Activated naive CD8-positive, alpha-beta T cell treated with anti-CD3 and anti-CD28 coated beads for 36 hours (primary cell): Measurements from ENCODE around the gene FTO. TPM values are rescaled to one million over a fixed set of nuclear protein-coding genes. Genes with fewer than 3 reads are reported as not detected.

Experiments used
- DNase-seq: peaks from one replicate; pipeline ENCODE4 v3.0.0; 2021
- H3K27ac Mint-ChIP-seq: one replicate; pipeline ENCODE4 v1.8.0; 2022; ENCODE audit warnings: mild to moderate bottlenecking, moderate library complexity, mixed read lengths
- H3K27me3 Mint-ChIP-seq: one replicate; pipeline ENCODE4 v1.8.0; 2022; ENCODE audit warnings: mild to moderate bottlenecking, mixed read lengths
- H3K36me3 Mint-ChIP-seq: one replicate; pipeline ENCODE4 v1.8.0; 2021; ENCODE audit warnings: mild to moderate bottlenecking, mixed read lengths
- H3K4me1 Mint-ChIP-seq: one replicate; pipeline ENCODE4 v1.8.0; 2021; ENCODE audit warnings: mixed read lengths
- H3K4me3 Mint-ChIP-seq: one replicate; pipeline ENCODE4 v1.8.0; 2022; ENCODE audit warnings: mild to moderate bottlenecking, moderate library complexity, mixed read lengths
- H3K9me3 Mint-ChIP-seq: one replicate; pipeline ENCODE4 v1.8.0; 2022; ENCODE audit warnings: mixed read lengths
- total RNA-seq, 2 experiments: library from RNA; stranded (reverse); gene quantifications; one replicate each; pipeline ENCODE4 v1.2.3, GENCODE V29; 2021

Gene FTO
- total RNA-seq, 2 experiments from 2014 or later = 51.1 to 52.7 TPM

GRCh38 chr16:54015147-54015546 is 311.2 kb downstream of the FTO start:
- no peaks in the 10 kb centered on the region for H3K27me3 Mint-ChIP-seq
- no peak overlapping the region for H3K27ac Mint-ChIP-seq
- peaks cover 41% of the 10 kb centered on the region for H3K36me3 Mint-ChIP-seq
- H3K9me3 Mint-ChIP-seq = peaks cover 15% of the 10 kb centered on the region
- H3K4me3 Mint-ChIP-seq = no peak overlapping the region
- no peaks in the 10 kb centered on the region for H3K4me1 Mint-ChIP-seq
- DNase-seq = no peak

GRCh38 chr16:54022362-54022761 is 318.4 kb downstream of the FTO start:
- Mint-ChIP-seq H3K27ac (no peak overlapping the region), H3K36me3 (peaks cover 31% of the 10 kb centered on the region), H3K9me3 (no peaks in the 10 kb centered on the region), H3K4me3 (no peak overlapping the region), H3K27me3 (no peaks in the 10 kb centered on the region), H3K4me1 (no peaks in the 10 kb centered on the region)
- no peak for DNase-seq

- Mint-ChIP-seq H3K9me3 (peaks cover 14% of the 10 kb centered on the region), H3K36me3 (peaks cover 48% of the 10 kb centered on the region)
These were observed 322.5 kb downstream of the FTO start for GRCh38 chr16:54026456-54026855.

GRCh38 chr16:54027062-54027461 is 323.1 kb downstream of the FTO start:
- no peak overlapping the region for H3K4me3 Mint-ChIP-seq
- peaks cover 50% of the 10 kb centered on the region for H3K36me3 Mint-ChIP-seq
- peaks cover 14% of the 10 kb centered on the region for H3K9me3 Mint-ChIP-seq
- no peak overlapping the region for H3K27ac Mint-ChIP-seq
- no peak for DNase-seq
- H3K27me3 Mint-ChIP-seq = no peaks in the 10 kb centered on the region
- no peaks in the 10 kb centered on the region for H3K4me1 Mint-ChIP-seq

More at GRCh38 chr16:54026456-54026855, 322.5 kb downstream of the FTO start:
- no peak for DNase-seq
- H3K4me1 Mint-ChIP-seq = no peaks in the 10 kb centered on the region
- H3K27me3 Mint-ChIP-seq = no peaks in the 10 kb centered on the region
- no peak overlapping the region for H3K27ac Mint-ChIP-seq
- H3K4me3 Mint-ChIP-seq = no peak overlapping the region

- H3K4me3 Mint-ChIP-seq = no peak overlapping the region
- no peaks in the 10 kb centered on the region for H3K4me1 Mint-ChIP-seq
- H3K36me3 Mint-ChIP-seq = peaks cover 48% of the 10 kb centered on the region
- H3K27me3 Mint-ChIP-seq = no peaks in the 10 kb centered on the region
- DNase-seq = no peak
- no peak overlapping the region for H3K27ac Mint-ChIP-seq
- H3K9me3 Mint-ChIP-seq = peaks cover 14% of the 10 kb centered on the region
These were observed 323.6 kb downstream of the FTO start for GRCh38 chr16:54027558-54027957.

GRCh38 chr16:54027995-54028394 is 324.0 kb downstream of the FTO start:
- H3K27ac Mint-ChIP-seq = no peak overlapping the region
- no peaks in the 10 kb centered on the region for H3K4me1 Mint-ChIP-seq
- no peaks in the 10 kb centered on the region for H3K27me3 Mint-ChIP-seq
- H3K36me3 Mint-ChIP-seq = peaks cover 50% of the 10 kb centered on the region
- H3K9me3 Mint-ChIP-seq = peaks cover 16% of the 10 kb centered on the region
- DNase-seq = no peak
- no peak overlapping the region for H3K4me3 Mint-ChIP-seq

- Mint-ChIP-seq H3K27me3 (no peaks in the 10 kb centered on the region), H3K9me3 (peaks cover 16% of the 10 kb centered on the region), H3K4me3 (no peak overlapping the region), H3K4me1 (no peaks in the 10 kb centered on the region), H3K36me3 (peaks cover 43% of the 10 kb centered on the region), H3K27ac (no peak overlapping the region)
- DNase-seq = no peak
These were observed 326.5 kb downstream of the FTO start for GRCh38 chr16:54030451-54030850.

- no peaks in the 10 kb centered on the region for H3K27me3 Mint-ChIP-seq
- H3K4me3 Mint-ChIP-seq = no peak overlapping the region
- peaks cover 41% of the 10 kb centered on the region for H3K36me3 Mint-ChIP-seq
- DNase-seq = no peak
- H3K4me1 Mint-ChIP-seq = no peaks in the 10 kb centered on the region
- H3K27ac Mint-ChIP-seq = no peak overlapping the region
- peaks cover 16% of the 10 kb centered on the region for H3K9me3 Mint-ChIP-seq
These were observed 327.3 kb downstream of the FTO start for GRCh38 chr16:54031107-54031760.

GRCh38 chr16:54033747-54034146 is 329.8 kb downstream of the FTO start:
- no peak overlapping the region for H3K27ac Mint-ChIP-seq
- peaks cover 26% of the 10 kb centered on the region for H3K36me3 Mint-ChIP-seq
- H3K4me1 Mint-ChIP-seq = no peaks in the 10 kb centered on the region
- H3K9me3 Mint-ChIP-seq = peaks cover 13% of the 10 kb centered on the region
- H3K4me3 Mint-ChIP-seq = no peak overlapping the region
- H3K27me3 Mint-ChIP-seq = no peaks in the 10 kb centered on the region
- DNase-seq = no peak

GRCh38 chr16:54034684-54035083 is 330.7 kb downstream of the FTO start:
- DNase-seq = no peak
- Mint-ChIP-seq H3K36me3 (peaks cover 28% of the 10 kb centered on the region), H3K27ac (no peak overlapping the region), H3K4me1 (no peaks in the 10 kb centered on the region), H3K27me3 (no peaks in the 10 kb centered on the region), H3K4me3 (no peak overlapping the region), H3K9me3 (peaks cover 10% of the 10 kb centered on the region)

- no peaks in the 10 kb centered on the region for H3K4me1 Mint-ChIP-seq
These were observed 336.5 kb downstream of the FTO start for GRCh38 chr16:54040480-54040879.

GRCh38 chr16:54040975-54041374 is 337.0 kb downstream of the FTO start:
- DNase-seq = no peak
- Mint-ChIP-seq H3K9me3 (peaks cover 4% of the 10 kb centered on the region), H3K36me3 (peaks cover 23% of the 10 kb centered on the region), H3K27me3 (no peaks in the 10 kb centered on the region), H3K27ac (no peak overlapping the region), H3K4me3 (no peak overlapping the region), H3K4me1 (no peaks in the 10 kb centered on the region)

More at GRCh38 chr16:54040480-54040879, 336.5 kb downstream of the FTO start:
- no peak overlapping the region for H3K4me3 Mint-ChIP-seq
- peaks cover 4% of the 10 kb centered on the region for H3K9me3 Mint-ChIP-seq
- H3K36me3 Mint-ChIP-seq = peaks cover 23% of the 10 kb centered on the region
- H3K27ac Mint-ChIP-seq = no peak overlapping the region
- no peaks in the 10 kb centered on the region for H3K27me3 Mint-ChIP-seq
- no peak for DNase-seq

GRCh38 chr16:54048586-54049495 is 344.9 kb downstream of the FTO start:
- Mint-ChIP-seq H3K4me3 (no peak overlapping the region), H3K9me3 (no peaks in the 10 kb centered on the region), H3K27me3 (no peaks in the 10 kb centered on the region), H3K4me1 (peaks cover 4% of the 10 kb centered on the region), H3K27ac (no peak overlapping the region), H3K36me3 (peaks cover 7% of the 10 kb centered on the region)
- DNase-seq = no peak

- no peak for DNase-seq
- no peaks in the 10 kb centered on the region for H3K27me3 Mint-ChIP-seq
- H3K4me3 Mint-ChIP-seq = no peak overlapping the region
- peaks cover 4% of the 10 kb centered on the region for H3K4me1 Mint-ChIP-seq
- no peak overlapping the region for H3K27ac Mint-ChIP-seq
- peaks cover 7% of the 10 kb centered on the region for H3K36me3 Mint-ChIP-seq
- H3K9me3 Mint-ChIP-seq = no peaks in the 10 kb centered on the region
These were observed 345.9 kb downstream of the FTO start for GRCh38 chr16:54049591-54050458.
